ENCODE results near the gene KRTAP8-1. TPM values are rescaled to one million over a fixed set of nuclear protein-coding genes. Genes with fewer than 3 reads are reported as not detected.

Gene KRTAP8-1, protein sequence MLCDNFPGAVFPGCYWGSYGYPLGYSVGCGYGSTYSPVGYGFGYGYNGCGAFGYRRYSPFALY
- not detected for total RNA-seq

DNA sequence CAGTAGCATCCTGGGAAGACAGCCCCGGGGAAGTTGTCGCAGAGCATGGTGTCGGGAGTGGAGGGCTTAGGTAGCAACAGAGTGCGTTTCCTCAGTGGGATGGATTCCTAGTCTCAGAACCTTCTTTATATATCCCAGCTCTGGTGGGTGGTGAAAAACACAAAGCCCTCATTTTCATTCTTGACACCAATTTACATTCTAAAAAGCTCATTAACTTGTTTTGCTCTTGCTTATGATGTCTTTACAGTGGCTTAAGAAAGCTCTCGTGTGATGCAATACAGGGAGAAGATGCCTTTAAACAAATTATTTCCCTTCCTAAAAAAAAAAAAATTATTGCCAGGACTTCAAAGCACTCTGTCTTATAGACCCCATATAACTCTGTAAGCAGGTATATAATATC is at the start of gene KRTAP8-1:
Gene KRTAP8-1 (minus strand): TSS at position 101 of the 400 bp plus-strand sequence. CDS start 54 bp downstream, at position 47.
- DNase-seq (ENCODE audit: low spot score): no peak

DNA sequence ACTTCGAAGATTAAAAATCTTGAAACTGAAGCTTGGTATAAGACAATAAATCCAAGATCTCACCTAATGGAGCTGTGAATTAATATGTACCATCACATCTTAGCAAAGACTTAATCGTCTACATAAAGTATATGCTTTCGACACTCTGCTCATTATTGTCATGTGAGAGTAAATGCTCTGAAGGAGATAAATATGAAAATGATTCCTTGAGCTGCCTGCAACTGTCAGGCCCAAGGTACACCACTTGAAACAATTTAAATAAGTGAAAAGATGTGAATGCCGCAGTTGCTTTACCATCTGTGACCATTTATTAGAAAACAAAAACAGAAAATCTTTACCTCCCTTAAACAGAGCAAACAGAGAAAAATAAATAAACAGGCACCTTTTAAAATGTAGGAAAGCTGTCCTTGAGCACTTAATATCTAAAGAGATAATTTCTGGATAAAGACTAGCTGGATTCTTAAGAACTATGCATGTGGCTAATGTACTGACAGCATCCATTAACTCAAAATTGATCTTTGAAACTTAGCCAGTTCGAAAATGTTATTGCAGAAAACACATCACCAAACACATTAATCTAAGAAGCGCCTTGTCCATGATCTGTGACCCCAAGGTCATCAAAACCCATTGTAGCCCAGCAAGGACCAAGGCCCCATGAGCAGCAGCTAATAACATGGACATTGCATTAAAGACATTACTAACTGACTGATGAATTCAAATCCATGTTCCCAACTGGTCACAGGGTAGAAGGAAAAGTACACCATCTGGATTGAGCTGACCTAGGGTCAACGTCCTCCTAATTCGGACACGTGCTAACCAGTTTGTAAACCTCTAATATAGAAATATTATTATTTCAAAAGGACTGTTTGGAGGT is 34.8 kb upstream of the KRTAP8-1 start:
- no peak for DNase-seq (ENCODE audit: low spot score)

DNA sequence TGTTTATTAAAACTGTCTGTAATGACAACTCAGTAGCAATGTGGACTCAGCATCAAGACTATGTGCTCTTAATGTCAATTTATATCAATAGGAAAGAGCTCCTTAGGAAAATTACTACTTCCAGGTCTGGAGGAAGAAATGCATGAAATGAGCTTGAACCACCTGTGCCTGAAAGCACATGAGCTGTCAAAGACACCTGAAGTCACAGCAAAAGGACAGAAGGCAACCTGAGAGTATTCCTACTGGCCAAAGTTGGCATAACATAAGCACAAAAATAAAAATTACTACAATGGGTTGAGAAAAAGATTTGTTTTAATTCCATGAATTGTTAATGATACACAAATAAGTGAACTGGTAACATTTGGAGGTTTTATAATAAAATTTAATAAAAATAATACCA is 29.9 kb upstream of the KRTAP8-1 start:
- DNase-seq (ENCODE audit: low spot score): no peak

DNA sequence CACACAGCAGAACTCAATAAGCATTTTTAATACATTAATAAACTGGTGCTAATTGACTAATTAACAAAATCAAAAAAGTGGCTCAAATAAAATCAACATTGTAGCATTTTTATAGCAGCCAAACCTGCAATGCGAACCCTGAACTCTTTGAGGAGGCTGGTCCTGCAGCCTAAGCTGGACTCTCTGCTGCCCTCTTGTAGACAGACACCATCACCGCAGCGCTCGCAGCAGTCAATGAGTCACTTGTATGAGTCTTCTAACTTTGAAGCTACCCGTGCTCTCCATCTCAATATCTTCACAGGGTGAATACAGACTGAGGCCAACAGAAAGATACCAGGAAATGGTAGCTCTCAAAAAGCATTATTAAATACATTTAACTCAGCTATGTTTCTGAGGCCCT is 26.2 kb upstream of the KRTAP8-1 start:
- DNase-seq (ENCODE audit: low spot score): no peak

DNA sequence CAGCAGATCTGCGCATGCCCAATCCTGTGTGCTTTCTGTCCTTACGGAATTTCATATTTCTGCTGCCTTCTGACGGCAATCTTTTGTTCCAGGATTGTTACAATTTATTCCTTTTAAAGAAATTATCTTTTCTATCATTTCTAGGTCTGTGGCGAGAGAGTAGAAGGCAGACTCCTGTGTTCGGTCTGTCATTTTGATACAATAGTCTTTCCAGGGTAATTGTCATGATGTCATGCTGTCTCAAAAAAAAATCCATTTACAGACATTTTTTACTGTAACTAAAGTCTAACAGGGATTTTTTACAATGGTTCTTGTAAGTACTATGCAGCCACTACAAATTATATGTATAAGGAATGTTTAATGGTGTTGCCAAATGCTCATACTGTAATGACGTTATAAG is 25.5 kb upstream of the KRTAP8-1 start:
- no peak for DNase-seq (ENCODE audit: low spot score)

DNA sequence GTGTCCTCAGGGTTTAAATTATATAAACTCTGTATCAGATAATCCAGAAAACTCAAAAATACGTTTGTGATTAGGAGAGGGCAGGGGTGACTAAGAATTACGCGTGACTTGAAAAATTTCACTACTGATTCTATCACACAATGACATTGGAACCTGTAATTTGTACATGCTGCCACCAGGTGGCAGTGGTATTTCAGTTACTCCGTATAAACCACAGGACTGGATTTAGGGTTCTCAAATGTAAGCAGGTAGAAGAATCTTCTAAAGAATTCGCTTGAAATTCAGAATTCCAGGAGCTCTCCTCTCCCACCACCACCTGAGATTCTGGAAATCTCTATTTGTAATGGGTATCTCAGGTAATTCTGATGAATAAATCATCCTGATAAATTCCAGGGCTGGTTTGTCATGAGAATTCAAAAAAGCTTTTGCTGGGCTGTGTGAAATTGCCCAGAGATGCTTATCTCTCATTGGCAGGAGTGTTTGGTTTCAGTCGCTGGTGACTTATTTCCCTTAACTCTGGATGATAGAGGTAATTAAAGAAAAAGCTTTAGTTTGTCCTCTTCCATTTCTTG is 18.2 kb upstream of the KRTAP8-1 start:
- no peak for DNase-seq (ENCODE audit: low spot score)

DNA sequence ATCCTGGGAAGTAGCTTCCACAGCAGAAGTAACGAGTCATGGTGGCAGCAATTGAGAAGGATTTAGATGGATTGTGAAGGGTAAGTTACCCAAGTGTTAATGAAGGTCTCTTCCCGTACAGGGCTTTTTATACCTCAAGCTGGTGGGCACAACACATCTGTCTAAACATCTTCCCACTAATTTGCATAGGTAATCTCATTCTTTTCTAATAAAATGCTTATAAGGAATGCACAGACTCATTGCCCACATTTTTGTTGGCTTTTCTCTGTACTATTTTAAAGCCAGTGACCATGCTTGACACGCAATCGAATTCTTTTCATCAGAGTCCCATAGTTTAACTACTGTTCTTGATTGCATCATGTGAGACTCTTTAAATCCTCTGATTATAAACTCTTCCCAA is 16.6 kb upstream of the KRTAP8-1 start, which contains the start of gene KRTAP7-1:
Gene KRTAP7-1 (minus strand): TSS at position 101 of the 400 bp plus-strand sequence. CDS start 61 bp downstream, at position 40.
- no peak for DNase-seq (ENCODE audit: low spot score)

DNA sequence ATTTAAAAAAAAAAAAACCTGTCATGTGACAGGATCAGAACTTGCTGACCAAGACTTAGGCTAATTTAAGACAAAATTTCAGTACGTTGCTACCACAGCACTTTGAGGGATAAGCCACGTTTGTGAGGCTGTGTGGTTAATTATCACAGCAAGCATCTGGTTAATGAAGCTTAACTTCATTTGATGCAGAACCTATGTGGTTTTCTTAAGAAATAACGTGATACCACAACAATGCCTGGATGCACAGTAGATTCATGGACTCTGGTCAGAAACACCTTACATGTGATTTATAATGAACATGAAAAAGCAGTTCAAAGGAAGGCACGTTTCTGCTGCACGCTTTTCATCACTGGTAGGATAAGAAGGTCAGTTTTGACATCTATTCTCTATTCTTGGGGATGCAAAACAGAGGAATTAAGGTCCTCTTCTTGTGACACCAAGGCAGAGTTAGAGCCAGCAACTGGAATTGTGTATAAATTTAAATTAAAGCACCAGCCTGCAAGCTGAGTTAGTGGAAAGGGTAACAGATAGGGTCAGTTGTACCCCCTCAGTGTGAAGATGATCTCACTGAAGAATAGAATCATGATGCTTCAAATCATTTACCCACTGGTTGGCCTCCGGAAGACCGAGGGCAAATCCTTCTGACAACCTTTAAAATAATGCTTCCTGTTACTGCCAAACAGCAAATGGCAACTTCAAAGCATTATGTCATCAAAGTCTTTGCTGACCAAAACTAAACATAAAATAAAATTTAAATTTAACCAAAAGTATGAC is 6.0 kb upstream of the KRTAP8-1 start:
- no peak for DNase-seq (ENCODE audit: low spot score)

DNA sequence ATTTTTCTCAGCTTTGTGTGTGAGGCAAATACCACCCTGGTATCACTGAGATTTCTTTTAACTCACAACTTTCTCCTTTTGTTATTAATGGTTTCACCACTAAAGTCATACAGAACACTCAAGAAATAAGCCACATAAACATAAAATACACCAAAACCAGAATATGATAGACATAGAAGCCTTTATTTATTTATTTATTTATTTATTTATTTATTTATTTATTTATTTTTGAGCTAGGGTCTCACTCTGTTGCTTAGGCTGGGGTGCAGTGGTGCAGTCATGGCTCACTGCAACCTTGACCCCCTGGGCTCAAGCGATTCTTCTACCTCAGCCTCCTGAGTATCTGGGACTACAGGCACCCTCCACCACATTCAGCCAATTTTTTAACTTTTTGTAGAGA is 12.5 kb downstream of the KRTAP8-1 start:
- DNase-seq (ENCODE audit: low spot score): no peak

DNA sequence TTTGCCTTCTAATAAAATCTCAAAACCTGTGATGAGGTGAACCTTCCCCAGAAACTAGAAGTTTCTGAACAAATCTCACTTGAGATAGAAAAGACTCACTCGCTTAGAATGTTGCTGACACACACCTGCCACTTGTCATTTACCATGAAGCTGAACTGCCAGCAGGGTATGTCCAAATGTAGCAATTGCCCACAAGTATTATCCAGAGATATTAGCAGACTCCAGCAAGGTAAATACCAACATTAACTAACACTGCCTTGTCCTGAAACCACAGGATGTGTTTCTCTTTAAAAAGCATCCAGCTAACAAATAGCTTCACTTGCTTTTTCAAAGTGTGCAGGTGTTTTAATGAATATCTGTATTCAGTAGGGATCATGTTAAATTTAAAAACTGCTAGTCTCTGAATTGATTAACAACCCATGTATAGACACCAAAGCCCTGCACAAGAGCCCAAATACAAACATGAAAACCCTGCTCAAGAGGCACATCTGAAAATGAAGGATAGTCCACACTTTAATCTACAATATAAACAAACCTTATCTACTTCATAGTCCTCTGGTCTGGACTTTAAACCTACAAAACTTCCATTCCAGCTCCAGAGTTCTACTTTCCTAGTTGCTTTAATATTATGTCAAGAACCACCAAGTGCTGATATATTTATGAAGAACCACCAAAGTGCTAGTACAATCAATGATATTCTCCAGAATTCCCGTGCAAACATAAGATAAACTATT is 19.3 kb downstream of the KRTAP8-1 start:
- no peak for DNase-seq (ENCODE audit: low spot score)

DNA sequence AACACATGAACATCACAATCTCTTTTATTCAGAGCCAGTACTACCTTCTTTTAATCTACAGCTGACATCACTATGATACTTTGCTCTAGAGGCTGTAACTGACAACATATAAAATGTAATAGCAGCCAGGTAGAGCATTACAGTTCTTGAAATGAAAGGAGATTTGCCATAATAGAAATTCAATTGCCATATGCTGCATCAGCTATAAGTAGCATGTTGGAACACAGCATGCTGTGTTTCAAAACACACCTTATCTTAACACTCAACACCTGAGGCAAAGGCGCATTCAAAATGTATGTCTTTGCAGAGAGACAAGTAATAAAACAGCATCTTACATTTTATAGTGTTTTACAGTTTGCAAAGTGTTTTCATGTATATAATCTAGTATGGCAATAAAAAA is 33.8 kb downstream of the KRTAP8-1 start:
- no peak for DNase-seq (ENCODE audit: low spot score)

DNA sequence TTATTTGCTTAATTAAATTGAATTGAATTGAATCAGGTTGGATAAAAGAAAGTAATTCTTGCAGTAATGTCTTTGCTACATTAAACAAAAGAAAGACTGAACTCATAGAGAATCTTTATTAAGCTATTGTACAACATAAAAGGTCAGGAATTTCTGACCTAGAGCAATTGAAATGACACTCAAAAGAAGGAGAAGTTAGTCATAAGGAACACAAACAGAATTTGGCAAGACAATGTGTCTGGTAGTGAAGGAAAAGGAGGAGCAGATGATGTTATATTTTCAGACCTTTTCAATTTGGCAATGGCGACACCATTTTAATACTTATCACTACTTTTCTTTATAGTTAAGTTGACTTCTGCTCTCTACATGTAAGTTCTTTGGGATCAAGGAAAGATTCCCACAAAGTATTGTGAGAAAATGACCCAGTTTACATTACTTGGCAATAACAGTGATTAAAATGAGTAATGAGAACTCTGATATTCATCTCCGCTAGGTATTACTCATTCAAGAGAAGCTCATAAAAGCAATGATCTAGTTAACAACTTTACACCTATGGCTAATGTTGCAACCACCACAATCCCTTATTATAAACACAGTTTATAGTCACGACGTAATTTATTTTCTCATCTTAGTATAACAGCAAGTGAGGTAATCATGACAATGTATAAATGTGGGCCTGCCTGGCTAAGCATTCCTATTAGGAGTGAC is 43.2 kb downstream of the KRTAP8-1 start:
- DNase-seq (ENCODE audit: low spot score): no peak

Other genes starting within 250 kb of the KRTAP8-1 start
- gene KRTAP22-2, start 222.9 kb downstream of the KRTAP8-1 start, total RNA-seq: not detected
- gene KRTAP6-3, start 220.8 kb downstream of the KRTAP8-1 start, total RNA-seq: not detected
- gene KRTAP6-2, start 214.4 kb downstream of the KRTAP8-1 start, total RNA-seq: not detected
- gene KRTAP22-1, start 212.2 kb downstream of the KRTAP8-1 start, total RNA-seq: not detected
- not detected for gene KRTAP6-1, start 199.3 kb downstream of the KRTAP8-1 start, total RNA-seq
- gene KRTAP20-1, start 196.8 kb downstream of the KRTAP8-1 start, total RNA-seq: not detected
- gene KRTAP20-4, start 192.6 kb downstream of the KRTAP8-1 start, total RNA-seq: not detected
- gene KRTAP20-2, start 178.1 kb downstream of the KRTAP8-1 start, total RNA-seq: not detected
- not detected for gene KRTAP20-3, start 170.4 kb downstream of the KRTAP8-1 start, total RNA-seq
- gene KRTAP21-3, start 94.5 kb downstream of the KRTAP8-1 start, total RNA-seq: not detected
- not detected for gene KRTAP21-2, start 66.0 kb downstream of the KRTAP8-1 start, total RNA-seq
- not detected for gene KRTAP21-1, start 57.8 kb downstream of the KRTAP8-1 start, total RNA-seq
- not detected for gene KRTAP7-1, start 16.5 kb upstream of the KRTAP8-1 start, total RNA-seq
- not detected for gene KRTAP11-1, start 68.3 kb upstream of the KRTAP8-1 start, total RNA-seq
- not detected for gene KRTAP19-8, start 225.2 kb upstream of the KRTAP8-1 start, total RNA-seq

Data from ureter (tissue), 1 donor.